Right atrium auricular region (tissue), 2 donors: ENCODE data around the gene ZDHHC11B. TPM values are rescaled to one million over a fixed set of nuclear protein-coding genes. Genes with fewer than 3 reads are reported as not detected.
"Not testable (repeated sequence)": the region's sequence is repeated elsewhere in the genome, so short reads cannot be mapped to it uniquely, and the experiment has no call there.

Experiments used
- DNase-seq: peaks from one replicate; pipeline ENCODE4 v3.0.0-alpha.2; 2019; ENCODE audit warnings: low spot score
- H3K27ac ChIP-seq, 2 donors: fragments of 200-600 bp; sonication (generic); 1 replicate in 1 of 2; 2 replicates in 1 of 2; pipeline ENCODE4 v1.5.1; 2016 to 2019
- H3K27me3 ChIP-seq, 2 donors: fragments of 200-600 bp; sonication (generic); one replicate each; pipeline versions ENCODE4 v1.5.1 to v1.6.0; 2017 to 2019
- H3K36me3 ChIP-seq: fragments of 200-600 bp; sonication (generic); one replicate; pipeline ENCODE4 v1.5.1; 2016
- H3K4me1 ChIP-seq, 2 donors: fragments of 200-600 bp; sonication (generic); one replicate each; pipeline versions ENCODE4 v1.5.1 to v1.6.0; 2017 to 2019
- H3K4me3 ChIP-seq, 2 donors: fragments of 200-600 bp; sonication (generic); 1 replicate in 1 of 2; 2 replicates in 1 of 2; pipeline ENCODE4 v1.5.1; 2017 to 2019; ENCODE audit warnings: mild to moderate bottlenecking in 1 of 2, moderate library complexity in 1 of 2
- H3K9me3 ChIP-seq, 2 donors: fragments of 200-600 bp; sonication (generic); one replicate each; pipeline ENCODE4 v1.5.1; 2019
- CTCF ChIP-seq, 2 donors: fragments of 200-600 bp; sonication (generic); IDR thresholded peaks; one replicate each; pipeline ENCODE4 v1.5.1; 2019; ENCODE audit warnings: antibody characterized with exemption in 2 of 2
- total RNA-seq, 2 donors: library from RNA; depleted of rRNA; stranded (reverse); fragments of >200 nt; gene quantifications; one replicate each; pipeline ENCODE4 v1.1.0, GENCODE V29; 2016

The ZDHHC11B gene
- total RNA-seq, 2 donors from 2014 or later: 4.0 to 7.5 TPM

GRCh38 chr5:776862-777711, 7.4 kb downstream of the ZDHHC11B start:
- Histone ChIP-seq H3K4me3 (no peak overlapping the region), H3K27ac (peak overlapping the region in 1 of 2 donors; percentile 57), H3K27me3 (no peaks in the 10 kb centered on the region), H3K36me3 (no peaks in the 10 kb centered on the region), H3K9me3 (no peaks in the 10 kb centered on the region), H3K4me1 (peaks cover 0 to 48% of the 10 kb centered on the region in 2 donors)
- no peak for TF ChIP-seq CTCF (IDR thresholded peaks at IDR 0.05)
- no peak for DNase-seq

GRCh38 chr5:775961-776861, 8.3 kb downstream of the ZDHHC11B start:
- Histone ChIP-seq H3K27ac (peak overlapping the region; percentile 35 to 57), H3K4me3 (no peak overlapping the region), H3K4me1 (peaks cover 0 to 48% of the 10 kb centered on the region in 2 donors), H3K27me3 (no peaks in the 10 kb centered on the region), H3K36me3 (no peaks in the 10 kb centered on the region), H3K9me3 (no peaks in the 10 kb centered on the region)
- DNase-seq: no peak
- TF ChIP-seq CTCF (IDR thresholded peaks at IDR 0.05): no peak

GRCh38 chr5:775595-775960, 9.0 kb downstream of the ZDHHC11B start:
- DNase-seq, H3K36me3 ChIP-seq, H3K9me3 ChIP-seq, H3K4me3 ChIP-seq, H3K27me3 ChIP-seq: not testable (repeated sequence)
- Histone ChIP-seq H3K4me1 (peaks cover 0 to 48% of the 10 kb centered on the region in 2 donors), H3K27ac (peak overlapping the region; percentile 35 to 57)

- not testable (repeated sequence) for H3K9me3 ChIP-seq, H3K27me3 ChIP-seq, DNase-seq, H3K36me3 ChIP-seq, H3K4me3 ChIP-seq
- Histone ChIP-seq H3K27ac (peak overlapping the region; percentile 35 to 57), H3K4me1 (peaks cover 0 to 49% of the 10 kb centered on the region in 2 donors)
These were observed 9.5 kb downstream of the ZDHHC11B start for GRCh38 chr5:774854-775505.

- not testable (repeated sequence) for H3K9me3 ChIP-seq, H3K4me3 ChIP-seq, H3K27me3 ChIP-seq, H3K36me3 ChIP-seq, DNase-seq
- H3K27ac ChIP-seq: peak overlapping the region; percentile 35 to 57
- peaks cover 0 to 53% of the 10 kb centered on the region in 2 donors for H3K4me1 ChIP-seq
These were observed 10.2 kb downstream of the ZDHHC11B start for GRCh38 chr5:774304-774703.

GRCh38 chr5:773517-774264, 10.8 kb downstream of the ZDHHC11B start:
- Histone ChIP-seq H3K27ac (peak overlapping the region in 1 of 2 donors; percentile 57), H3K4me1 (peaks cover 0 to 53% of the 10 kb centered on the region in 2 donors), H3K27me3 (no peaks in the 10 kb centered on the region), H3K9me3 (no peaks in the 10 kb centered on the region), H3K4me3 (no peak overlapping the region), H3K36me3 (no peaks in the 10 kb centered on the region)
- no peak for DNase-seq
- TF ChIP-seq CTCF (IDR thresholded peaks at IDR 0.05): no peak

GRCh38 chr5:772931-773330, 11.6 kb downstream of the ZDHHC11B start:
- DNase-seq, H3K36me3 ChIP-seq, H3K27me3 ChIP-seq, H3K9me3 ChIP-seq, H3K4me3 ChIP-seq: not testable (repeated sequence)
- Histone ChIP-seq H3K4me1 (peaks cover 0 to 53% of the 10 kb centered on the region in 2 donors), H3K27ac (peak overlapping the region in 1 of 2 donors; percentile 57)

GRCh38 chr5:772547-772890, 12.0 kb downstream of the ZDHHC11B start:
- Histone ChIP-seq H3K4me1 (peaks cover 0 to 53% of the 10 kb centered on the region in 2 donors), H3K27ac (peak overlapping the region in 1 of 2 donors; percentile 57)
- H3K4me3 ChIP-seq, DNase-seq, H3K27me3 ChIP-seq, H3K36me3 ChIP-seq, H3K9me3 ChIP-seq: not testable (repeated sequence)

GRCh38 chr5:771841-772546, 12.5 kb downstream of the ZDHHC11B start:
- peaks cover 0 to 51% of the 10 kb centered on the region in 2 donors for H3K4me1 ChIP-seq
- not testable (repeated sequence) for DNase-seq, H3K27me3 ChIP-seq, H3K9me3 ChIP-seq, H3K4me3 ChIP-seq, H3K27ac ChIP-seq, H3K36me3 ChIP-seq
